Activated T-helper 17 cell treated with anti-CD3 and anti-CD28 coated beads, Interleukin-2, amount 50 U/mL, for 72 hours (primary cell): ENCODE results near the gene RASGRF1. TPM values are rescaled to one million over a fixed set of nuclear protein-coding genes. Genes with fewer than 3 reads are reported as not detected.
"Not testable (repeated sequence)": the region's sequence is repeated elsewhere in the genome, so short reads cannot be mapped to it uniquely, and the experiment has no call there.

Experiments
- ATAC-seq: fragments of 150-1000 bp; cut with Tn5 transposase; replicated peaks from 2 replicates; pipeline ENCODE4 v1.10.0; 2021; ENCODE audit warnings: mild to moderate bottlenecking, moderate library complexity
- H3K27ac Mint-ChIP-seq: one replicate; pipeline ENCODE4 v1.8.0; 2022; ENCODE audit warnings: mixed read lengths
- H3K27me3 Mint-ChIP-seq: one replicate; pipeline ENCODE4 v1.8.0; 2022; ENCODE audit warnings: mixed read lengths
- H3K36me3 Mint-ChIP-seq: one replicate; pipeline ENCODE4 v1.8.0; 2022; ENCODE audit warnings: low read depth, mild to moderate bottlenecking, mixed read lengths
- H3K4me1 Mint-ChIP-seq: one replicate; pipeline ENCODE4 v1.8.0; 2022; ENCODE audit warnings: mixed read lengths
- H3K4me3 Mint-ChIP-seq: one replicate; pipeline ENCODE4 v1.8.0; 2022; ENCODE audit warnings: mild to moderate bottlenecking, mixed read lengths
- H3K9me3 Mint-ChIP-seq: one replicate; pipeline ENCODE4 v1.8.0; 2022; ENCODE audit warnings: mixed read lengths
- total RNA-seq, 2 donors: library from RNA; stranded (reverse); gene quantifications; one replicate each; pipeline ENCODE4 v1.2.3, GENCODE V29; 2022

Gene RASGRF1
- total RNA-seq, 2 donors from 2014 or later = not detected

GRCh38 chr15:79028411-79028964, 62.1 kb downstream of the RASGRF1 start:
- Mint-ChIP-seq H3K4me3 (no peak overlapping the region), H3K4me1 (no peaks in the 10 kb centered on the region), H3K27ac (no peak overlapping the region), H3K9me3 (no peaks in the 10 kb centered on the region), H3K36me3 (no peaks in the 10 kb centered on the region), H3K27me3 (no peaks in the 10 kb centered on the region)
- ATAC-seq = no peak

GRCh38 chr15:79027532-79028410, 62.8 kb downstream of the RASGRF1 start:
- Mint-ChIP-seq H3K36me3 (no peaks in the 10 kb centered on the region), H3K27ac (no peak overlapping the region), H3K9me3 (no peaks in the 10 kb centered on the region), H3K4me3 (no peak overlapping the region), H3K4me1 (no peaks in the 10 kb centered on the region), H3K27me3 (no peaks in the 10 kb centered on the region)
- ATAC-seq = no peak

- Mint-ChIP-seq H3K36me3 (no peaks in the 10 kb centered on the region), H3K4me3 (no peak overlapping the region), H3K27ac (no peak overlapping the region), H3K9me3 (no peaks in the 10 kb centered on the region), H3K4me1 (no peaks in the 10 kb centered on the region), H3K27me3 (no peaks in the 10 kb centered on the region)
- ATAC-seq = no peak
Measured at GRCh38 chr15:79025802-79026201, 64.8 kb downstream of the RASGRF1 start.

- H3K4me3 Mint-ChIP-seq = no peak overlapping the region
- H3K4me1 Mint-ChIP-seq = no peaks in the 10 kb centered on the region
- H3K9me3 Mint-ChIP-seq = no peaks in the 10 kb centered on the region
- no peaks in the 10 kb centered on the region for H3K27me3 Mint-ChIP-seq
- no peaks in the 10 kb centered on the region for H3K36me3 Mint-ChIP-seq
- no peak for ATAC-seq
- no peak overlapping the region for H3K27ac Mint-ChIP-seq
Measured at GRCh38 chr15:79025201-79025600, 65.4 kb downstream of the RASGRF1 start.

GRCh38 chr15:79024493-79024892, 66.1 kb downstream of the RASGRF1 start:
- H3K4me3 Mint-ChIP-seq, H3K27ac Mint-ChIP-seq, H3K36me3 Mint-ChIP-seq: not testable (repeated sequence)

GRCh38 chr15:79023918-79024317, 66.7 kb downstream of the RASGRF1 start:
- no peaks in the 10 kb centered on the region for H3K9me3 Mint-ChIP-seq
- no peaks in the 10 kb centered on the region for H3K36me3 Mint-ChIP-seq
- H3K27ac Mint-ChIP-seq = no peak overlapping the region
- H3K4me3 Mint-ChIP-seq = no peak overlapping the region
- no peaks in the 10 kb centered on the region for H3K27me3 Mint-ChIP-seq
- H3K4me1 Mint-ChIP-seq = no peaks in the 10 kb centered on the region
- ATAC-seq = no peak

More at GRCh38 chr15:79024493-79024892, 66.1 kb downstream of the RASGRF1 start:
- not testable (repeated sequence) for H3K27me3 Mint-ChIP-seq, ATAC-seq, H3K4me1 Mint-ChIP-seq, H3K9me3 Mint-ChIP-seq

GRCh38 chr15:79023546-79023890, 67.1 kb downstream of the RASGRF1 start:
- ATAC-seq = no peak
- no peak overlapping the region for H3K27ac Mint-ChIP-seq
- H3K4me3 Mint-ChIP-seq = no peak overlapping the region
- H3K9me3 Mint-ChIP-seq = no peaks in the 10 kb centered on the region
- H3K4me1 Mint-ChIP-seq = no peaks in the 10 kb centered on the region
- H3K27me3 Mint-ChIP-seq = no peaks in the 10 kb centered on the region
- H3K36me3 Mint-ChIP-seq = no peaks in the 10 kb centered on the region

- Mint-ChIP-seq H3K9me3 (no peaks in the 10 kb centered on the region), H3K27me3 (no peaks in the 10 kb centered on the region), H3K4me1 (no peaks in the 10 kb centered on the region), H3K27ac (no peak overlapping the region), H3K36me3 (no peaks in the 10 kb centered on the region), H3K4me3 (no peak overlapping the region)
- no peak for ATAC-seq
Measured at GRCh38 chr15:79018960-79019359, 71.6 kb downstream of the RASGRF1 start.

GRCh38 chr15:79017953-79018352, 72.6 kb downstream of the RASGRF1 start:
- no peaks in the 10 kb centered on the region for H3K9me3 Mint-ChIP-seq
- no peak for ATAC-seq
- no peak overlapping the region for H3K4me3 Mint-ChIP-seq
- H3K27me3 Mint-ChIP-seq = no peaks in the 10 kb centered on the region
- H3K27ac Mint-ChIP-seq = no peak overlapping the region
- H3K4me1 Mint-ChIP-seq = no peaks in the 10 kb centered on the region
- H3K36me3 Mint-ChIP-seq = no peaks in the 10 kb centered on the region

GRCh38 chr15:79016527-79017170, 73.9 kb downstream of the RASGRF1 start:
- no peak overlapping the region for H3K4me3 Mint-ChIP-seq
- no peaks in the 10 kb centered on the region for H3K27me3 Mint-ChIP-seq
- no peaks in the 10 kb centered on the region for H3K9me3 Mint-ChIP-seq

GRCh38 chr15:79015416-79015815, 75.2 kb downstream of the RASGRF1 start:
- Mint-ChIP-seq H3K27me3 (no peaks in the 10 kb centered on the region), H3K9me3 (no peaks in the 10 kb centered on the region), H3K36me3 (no peaks in the 10 kb centered on the region), H3K27ac (no peak overlapping the region), H3K4me3 (no peak overlapping the region), H3K4me1 (no peaks in the 10 kb centered on the region)
- no peak for ATAC-seq

More at GRCh38 chr15:79016527-79017170, 73.9 kb downstream of the RASGRF1 start:
- Mint-ChIP-seq H3K27ac (peak overlapping the region; percentile 34), H3K36me3 (no peaks in the 10 kb centered on the region), H3K4me1 (no peaks in the 10 kb centered on the region)
- ATAC-seq = no peak

- Mint-ChIP-seq H3K27ac (no peak overlapping the region), H3K4me3 (no peak overlapping the region), H3K4me1 (no peaks in the 10 kb centered on the region), H3K36me3 (no peaks in the 10 kb centered on the region), H3K27me3 (no peaks in the 10 kb centered on the region), H3K9me3 (no peaks in the 10 kb centered on the region)
- no peak for ATAC-seq
Measured at GRCh38 chr15:79010278-79010677, 80.3 kb downstream of the RASGRF1 start.

GRCh38 chr15:79009379-79009778, 81.2 kb downstream of the RASGRF1 start:
- Mint-ChIP-seq H3K4me3 (no peak overlapping the region), H3K4me1 (peaks cover 9% of the 10 kb centered on the region), H3K36me3 (no peaks in the 10 kb centered on the region), H3K9me3 (no peaks in the 10 kb centered on the region), H3K27ac (no peak overlapping the region), H3K27me3 (no peaks in the 10 kb centered on the region)
- no peak for ATAC-seq

- H3K9me3 Mint-ChIP-seq = no peaks in the 10 kb centered on the region
- H3K36me3 Mint-ChIP-seq = no peaks in the 10 kb centered on the region
- H3K4me1 Mint-ChIP-seq = peaks cover 9% of the 10 kb centered on the region
- ATAC-seq = no peak
- H3K27me3 Mint-ChIP-seq = no peaks in the 10 kb centered on the region
- no peak overlapping the region for H3K4me3 Mint-ChIP-seq
- no peak overlapping the region for H3K27ac Mint-ChIP-seq
Measured at GRCh38 chr15:79008659-79009058, 81.9 kb downstream of the RASGRF1 start.

- peaks cover 9% of the 10 kb centered on the region for H3K4me1 Mint-ChIP-seq
- H3K4me3 Mint-ChIP-seq = no peak overlapping the region
- no peaks in the 10 kb centered on the region for H3K9me3 Mint-ChIP-seq
- H3K27me3 Mint-ChIP-seq = no peaks in the 10 kb centered on the region
- no peaks in the 10 kb centered on the region for H3K36me3 Mint-ChIP-seq
- peak; percentile 57 for ATAC-seq
- H3K27ac Mint-ChIP-seq = no peak overlapping the region
Measured at GRCh38 chr15:79007066-79007465, 83.5 kb downstream of the RASGRF1 start.
